NCI-H774 (cell line): ENCODE data around the gene CDKN1B.

Experiments
- DNase-seq: peaks from one replicate; lab custom pipeline; 2025; lab: John Stamatoyannopoulos, UW

CDKN1B gene

GRCh38 chr12:12716793-12717585 is at the start of gene CDKN1B:
Gene CDKN1B (plus strand): TSS chr12:12717368. CDS start chr12:12717840, 472 bp downstream.
- DNase-seq, result peak; percentile 94

GRCh38 chr12:12668005-12668404 is 49.2 kb upstream of the CDKN1B start:
- no peak for DNase-seq

- no peak for DNase-seq
Measured at GRCh38 chr12:12669020-12669419, 48.1 kb upstream of the CDKN1B start.

- no peak for DNase-seq
Measured at GRCh38 chr12:12671850-12672660, 45.1 kb upstream of the CDKN1B start.

- DNase-seq, result no peak
Measured at GRCh38 chr12:12673296-12673695, 43.9 kb upstream of the CDKN1B start.

- DNase-seq, result no peak
Measured at GRCh38 chr12:12676605-12677004, 40.6 kb upstream of the CDKN1B start.

- DNase-seq, result no peak
Measured at GRCh38 chr12:12681061-12681765, 36.0 kb upstream of the CDKN1B start.

- DNase-seq, result no peak
Measured at GRCh38 chr12:12682284-12682683, 34.9 kb upstream of the CDKN1B start.

- no peak for DNase-seq
Measured at GRCh38 chr12:12683136-12683697, 34.0 kb upstream of the CDKN1B start.

GRCh38 chr12:12683725-12684124 is 33.4 kb upstream of the CDKN1B start:
- DNase-seq, result no peak

- peak; percentile 63 for DNase-seq
Measured at GRCh38 chr12:12684375-12685106, 32.6 kb upstream of the CDKN1B start.

- DNase-seq, result peak; percentile 67
Measured at GRCh38 chr12:12685305-12685704, 31.9 kb upstream of the CDKN1B start.

GRCh38 chr12:12686472-12686871 is 30.7 kb upstream of the CDKN1B start:
- no peak for DNase-seq

GRCh38 chr12:12686925-12687324 is 30.2 kb upstream of the CDKN1B start:
- no peak for DNase-seq

- DNase-seq, result no peak
Measured at GRCh38 chr12:12689647-12690300, 27.4 kb upstream of the CDKN1B start.

GRCh38 chr12:12691549-12691948 is 25.6 kb upstream of the CDKN1B start:
- DNase-seq, result no peak

- DNase-seq, result no peak
Measured at GRCh38 chr12:12693111-12693671, 24.0 kb upstream of the CDKN1B start.

GRCh38 chr12:12696562-12697383 is 20.4 kb upstream of the CDKN1B start:
- peak; percentile 85 for DNase-seq

- no peak for DNase-seq
Measured at GRCh38 chr12:12699345-12699744, 17.8 kb upstream of the CDKN1B start.

GRCh38 chr12:12700254-12700653 is 16.9 kb upstream of the CDKN1B start:
- no peak for DNase-seq
